ENCODE data around the gene STK39. TPM values are rescaled to one million over a fixed set of nuclear protein-coding genes. Genes with fewer than 3 reads are reported as not detected.

STK39 gene
- polyA plus RNA-seq, 1 donor (not counting 4 experiments of a cell fraction or from before 2014, with no cell fraction given), result 20.7 TPM

- H2AFZ ChIP-seq (ENCODE audit: control insufficient read depth, low read length), result no peak overlapping the region
- no peaks in the 10 kb centered on the region for H4K20me1 ChIP-seq (ENCODE audit: control insufficient read depth, extremely low read depth, insufficient read depth, low read length)
- dilution Hi-C loops (cut with MboI; ENCODE audit: extremely low pct_ligation_motif_present, low sequenced_read_pairs), result no loop called here
- no peaks in the 10 kb centered on the region for H3K9me3 ChIP-seq (ENCODE audit: control insufficient read depth, low read depth, low read length)
- H3K9me1 ChIP-seq (ENCODE audit: control insufficient read depth, extremely low read depth, insufficient read depth, low read length), result peaks cover 3% of the 10 kb centered on the region
- FAIRE-seq (no peak), DNase-seq (ENCODE audit: low read depth, low spot score) (peak; percentile 25)
- H3K4me1 ChIP-seq (ENCODE audit: control insufficient read depth, extremely low read depth, insufficient read depth, low read length), result peaks cover 34% of the 10 kb centered on the region
- H3K79me2 ChIP-seq (ENCODE audit: control insufficient read depth, insufficient read depth, low read length), result peaks cover 17% of the 10 kb centered on the region
- peaks cover 0 to 3% of the 10 kb centered on the region in 2 experiments for H3K36me3 ChIP-seq (ENCODE audit: control insufficient read depth in 2 of 2, extremely low read depth in 1 of 2, insufficient read depth in 2 of 2, low read length in 2 of 2)
- no peak overlapping the region for H3K9ac ChIP-seq (ENCODE audit: control insufficient read depth, extremely low read depth, insufficient read depth, low read length)
- TF ChIP-seq EZH2 (IDR thresholded peaks at IDR 0.05; ENCODE audit: low read length), result no peak
- TF ChIP-seq CTCF (optimal IDR thresholded peaks at IDR 0.05 in 1 of 3, IDR thresholded peaks at IDR 0.05 in 1 of 3, conservative IDR thresholded peaks at IDR 0.05 in 1 of 3; ENCODE audit: extremely low read depth in 1 of 3, insufficient read depth in 2 of 3, low read length in 3 of 3), result no peak
- H3K27me3 ChIP-seq (ENCODE audit: control insufficient read depth, extremely low read depth, insufficient read depth, low read length), result no peaks in the 10 kb centered on the region
- H3K4me3 ChIP-seq (ENCODE audit: control insufficient read depth in 2 of 3, extremely low read depth in 1 of 3, insufficient read depth in 2 of 3, low read depth in 1 of 3, low read length in 3 of 3), result no peak overlapping the region
- H3K27ac ChIP-seq (ENCODE audit: control insufficient read depth, insufficient read depth, low read length), result no peak overlapping the region
- H3K4me2 ChIP-seq (ENCODE audit: control insufficient read depth, extremely low read depth, insufficient read depth, low read depth, low read length), result peak overlapping the region; percentile 6
These were observed 62.5 kb downstream of the STK39 start for GRCh38 chr2:168184681-168185513.

- dilution Hi-C loops (cut with MboI; ENCODE audit: extremely low pct_ligation_motif_present, low sequenced_read_pairs), result no loop called here
- Histone ChIP-seq H3K9me3 (ENCODE audit: control insufficient read depth, low read depth, low read length) (no peaks in the 10 kb centered on the region), H3K79me2 (ENCODE audit: control insufficient read depth, insufficient read depth, low read length) (peaks cover 14% of the 10 kb centered on the region), H3K9ac (ENCODE audit: control insufficient read depth, extremely low read depth, insufficient read depth, low read length) (no peak overlapping the region), H3K27ac (ENCODE audit: control insufficient read depth, insufficient read depth, low read length) (no peak overlapping the region), H3K9me1 (ENCODE audit: control insufficient read depth, extremely low read depth, insufficient read depth, low read length) (peaks cover 3% of the 10 kb centered on the region), H2AFZ (ENCODE audit: control insufficient read depth, low read length) (no peak overlapping the region), H3K27me3 (ENCODE audit: control insufficient read depth, extremely low read depth, insufficient read depth, low read length) (no peaks in the 10 kb centered on the region), H3K4me2 (ENCODE audit: control insufficient read depth, extremely low read depth, insufficient read depth, low read depth, low read length) (no peak overlapping the region), H3K4me1 (ENCODE audit: control insufficient read depth, extremely low read depth, insufficient read depth, low read length) (peaks cover 30% of the 10 kb centered on the region), H3K36me3 (ENCODE audit: control insufficient read depth in 2 of 2, extremely low read depth in 1 of 2, insufficient read depth in 2 of 2, low read length in 2 of 2) (peaks cover 0 to 3% of the 10 kb centered on the region in 2 experiments), H4K20me1 (ENCODE audit: control insufficient read depth, extremely low read depth, insufficient read depth, low read length) (no peaks in the 10 kb centered on the region), H3K4me3 (ENCODE audit: control insufficient read depth in 2 of 3, extremely low read depth in 1 of 3, insufficient read depth in 2 of 3, low read depth in 1 of 3, low read length in 3 of 3) (no peak overlapping the region)
- no peak for DNase-seq (ENCODE audit: low read depth, low spot score)
- no peak for TF ChIP-seq CTCF (optimal IDR thresholded peaks at IDR 0.05 in 1 of 3, IDR thresholded peaks at IDR 0.05 in 1 of 3, conservative IDR thresholded peaks at IDR 0.05 in 1 of 3; ENCODE audit: extremely low read depth in 1 of 3, insufficient read depth in 2 of 3, low read length in 3 of 3)
- no peak for TF ChIP-seq EZH2 (IDR thresholded peaks at IDR 0.05; ENCODE audit: low read length)
- FAIRE-seq, result no peak
These were observed 63.9 kb downstream of the STK39 start for GRCh38 chr2:168183308-168183997.
